HepG2 (cell line): ENCODE data around the gene NAT14. TPM values are rescaled to one million over a fixed set of nuclear protein-coding genes. Genes with fewer than 3 reads are reported as not detected.

Source experiments
- ARID4A ChIP-seq: sonication (generic); formaldehyde crosslinking; IDR thresholded peaks from 2 replicates; pipeline ENCODE4 v1.5.0; 2020; ENCODE audit warnings: mild to moderate bottlenecking, missing genetic modification reagents, borderline replicate concordance
- ARNT2 ChIP-seq: sonication (generic); formaldehyde crosslinking; IDR thresholded peaks from 2 replicates; pipeline ENCODE4 v1.8.0; 2022; ENCODE audit warnings: mild to moderate bottlenecking, low read depth, missing genetic modification reagents, moderate library complexity
- ATF1 ChIP-seq: IDR thresholded peaks from 2 replicates; pipeline ENCODE4 v1.6.1; 2016; ENCODE audit warnings: mild to moderate bottlenecking, control low read depth
- CERS6 ChIP-seq: sonication (generic); formaldehyde crosslinking; IDR thresholded peaks from 2 replicates; pipeline ENCODE4 v1.5.0; 2020; ENCODE audit warnings: missing genetic modification reagents
- FOXM1 ChIP-seq: sonication (generic); formaldehyde crosslinking; IDR thresholded peaks from 2 replicates; pipeline ENCODE4 v1.5.0; 2020; ENCODE audit warnings: missing genetic modification reagents
- IKZF5 ChIP-seq: IDR thresholded peaks from 2 replicates; pipeline ENCODE4 v1.6.1; 2018; ENCODE audit warnings: missing genetic modification reagents, mild to moderate bottlenecking, missing compliant biosample characterization
- KAT8 ChIP-seq: IDR thresholded peaks from 2 replicates; pipeline ENCODE4 v1.6.1; 2016; ENCODE audit warnings: missing genetic modification reagents, missing compliant biosample characterization
- NKX3-1 ChIP-seq: sonication (generic); formaldehyde crosslinking; IDR thresholded peaks from 2 replicates; pipeline ENCODE4 v1.5.0; 2020; ENCODE audit warnings: missing genetic modification reagents
- PAX8 ChIP-seq: sonication (generic); formaldehyde crosslinking; IDR thresholded peaks from 2 replicates; pipeline ENCODE4 v1.8.0; 2022; ENCODE audit warnings: mild to moderate bottlenecking, missing genetic modification reagents, borderline replicate concordance
- POLR2A ChIP-seq, 2 experiments: IDR thresholded peaks; 2 replicates each; pipeline ENCODE4 v1.6.1; 2011; ENCODE audit warnings: low read depth in 2 of 2, low read length in 2 of 2, mild to moderate bottlenecking in 1 of 2, moderate library complexity in 1 of 2; ENCODE audit not compliant: insufficient read depth in 1 of 2
- RAD51 ChIP-seq: fragments of 450-650 bp; IDR thresholded peaks from 2 replicates; pipeline ENCODE4 v1.6.1; 2016; ENCODE audit warnings: borderline replicate concordance
- SP140L ChIP-seq: sonication (generic); formaldehyde crosslinking; IDR thresholded peaks from 2 replicates; pipeline ENCODE4 v1.4.0; 2020; ENCODE audit warnings: missing genetic modification reagents, borderline replicate concordance
- SP4 ChIP-seq: sonication (generic); formaldehyde crosslinking; IDR thresholded peaks from 2 replicates; pipeline ENCODE4 v1.8.1; 2023; ENCODE audit warnings: mild to moderate bottlenecking, missing genetic modification reagents
- TSC22D2 ChIP-seq: sonication (generic); formaldehyde crosslinking; IDR thresholded peaks from 2 replicates; pipeline ENCODE4 v1.5.1; 2020; ENCODE audit warnings: missing genetic modification reagents, mild to moderate bottlenecking, borderline replicate concordance
- ZFAT ChIP-seq: sonication (generic); formaldehyde crosslinking; conservative IDR thresholded peaks from 2 replicates; pipeline ENCODE4 v1.8.1; 2023; ENCODE audit warnings: missing genetic modification reagents, inconsistent platforms
- ZFP41 ChIP-seq: sonication (generic); formaldehyde crosslinking; IDR thresholded peaks from 2 replicates; pipeline ENCODE4 v1.4.0; 2020; ENCODE audit warnings: mild to moderate bottlenecking, missing genetic modification reagents, borderline replicate concordance
- ZNF230 ChIP-seq: sonication (generic); formaldehyde crosslinking; IDR thresholded peaks from 2 replicates; pipeline ENCODE4 v1.4.0; 2020; ENCODE audit warnings: mild to moderate bottlenecking, missing genetic modification reagents
- ZNF639 ChIP-seq: conservative IDR thresholded peaks from 2 replicates; pipeline ENCODE4 v1.6.1; 2018; ENCODE audit warnings: missing genetic modification reagents
- ZNF709 ChIP-seq: sonication (generic); formaldehyde crosslinking; IDR thresholded peaks from 2 replicates; pipeline ENCODE4 v1.5.0; 2020; ENCODE audit warnings: mild to moderate bottlenecking, missing genetic modification reagents
- ZNF737 ChIP-seq: sonication (generic); formaldehyde crosslinking; IDR thresholded peaks from 2 replicates; pipeline ENCODE4 v1.5.0; 2020; ENCODE audit warnings: missing genetic modification reagents, mild to moderate bottlenecking, borderline replicate concordance
- ZNF768 ChIP-seq: sonication (generic); formaldehyde crosslinking; IDR thresholded peaks from 2 replicates; pipeline ENCODE4 v1.4.0; 2020; ENCODE audit warnings: missing genetic modification reagents
- ZNF788 ChIP-seq: sonication (generic); formaldehyde crosslinking; IDR thresholded peaks from 2 replicates; pipeline ENCODE4 v1.5.0; 2020; ENCODE audit warnings: mild to moderate bottlenecking, missing genetic modification reagents, borderline replicate concordance
- polyA plus RNA-seq, 8 experiments: library from polyadenylated mRNA; depleted of rRNA in 3 of 8; stranded (reverse) in 7 of 8; unstranded in 1 of 8; fragments of >200 nt; fragmentation: Illumina TruSeq in 4 of 8; extraction: Trizol in 4 of 8; gene quantifications; 2 replicates each; pipeline versions ENCODE4 v1.2.1 to v1.2.3, GENCODE V29; 2011 to 2016; ENCODE audit warnings: low read depth in 4 of 8, missing spikeins in 1 of 8, mixed read lengths in 1 of 8; ENCODE audit not compliant: insufficient read depth in 1 of 8
- total RNA-seq, 5 experiments: library from RNA; depleted of rRNA; stranded (reverse); fragments of >200 nt; fragmentation: Illumina TruSeq; extraction: Trizol; gene quantifications; 2 replicates each; pipeline ENCODE4 v1.2.3, GENCODE V29; 2016; ENCODE audit warnings: low read depth in 1 of 5

The NAT14 gene
- total and polyA plus RNA-seq, 2 of the 13 experiments (the other 11 are each of a cell fraction or from before 2014, with no cell fraction given) = 20.7 to 22.3 TPM

- TF ChIP-seq ARID4A (CRISPR knock-in tag) = peak; percentile 80
- TF ChIP-seq POLR2A (IDR thresholded peaks at IDR 0.05; ENCODE audit: insufficient read depth in 1 of 2, low read depth in 2 of 2, low read length in 2 of 2) = peak; percentile 92 to 97
- no peak for TF ChIP-seq ZNF737 (CRISPR knock-in tag)
- TF ChIP-seq RAD51 = peak; percentile 75
- peak; percentile 77; the same call in 1 of the 2 replicates for TF ChIP-seq ZNF709
- TF ChIP-seq KAT8 = peak; percentile 54
- TF ChIP-seq SP140L (CRISPR knock-in tag) = no peak
- TF ChIP-seq ZNF768 (CRISPR knock-in tag) = peak; percentile 89
- TF ChIP-seq IKZF5 = peak; percentile 51; the same call in 1 of the 2 replicates
- TF ChIP-seq ZNF639 = peak; percentile 64
- TF ChIP-seq NKX3-1 = no peak
- no peak for TF ChIP-seq FOXM1
- TF ChIP-seq ZNF788 = peak; percentile 90; the same call in 1 of the 2 replicates
- no peak for TF ChIP-seq PAX8 (CRISPR knock-in tag)
- TF ChIP-seq TSC22D2 (CRISPR knock-in tag) = no peak
- peak; percentile 81 for TF ChIP-seq ARNT2
- TF ChIP-seq ZFAT (CRISPR knock-in tag) = no peak
- TF ChIP-seq ZFP41 = no peak
- no peak for TF ChIP-seq CERS6 (CRISPR knock-in tag)
- peak; percentile 84 for TF ChIP-seq ATF1 (CRISPR knock-in tag)
- TF ChIP-seq ZNF230 (CRISPR knock-in tag) = peak; percentile 68; the same call in 1 of the 2 replicates
- TF ChIP-seq SP4 = peak; percentile 99
These were observed 23.6 kb upstream of the NAT14 start, which contains the start of gene ISOC2 (continued) for GRCh38 chr19:55461259-55461973.
